Fibroblast of skin of back (primary cell): Measurements from ENCODE around the gene ITPR2.
"Not testable (repeated sequence)": the region's sequence is repeated elsewhere in the genome, so short reads cannot be mapped to it uniquely, and the experiment has no call there.

Source experiments
- DNase-seq: peaks from one replicate; pipeline ENCODE4 v3.0.0-alpha.2; 2013

The ITPR2 gene

DNA sequence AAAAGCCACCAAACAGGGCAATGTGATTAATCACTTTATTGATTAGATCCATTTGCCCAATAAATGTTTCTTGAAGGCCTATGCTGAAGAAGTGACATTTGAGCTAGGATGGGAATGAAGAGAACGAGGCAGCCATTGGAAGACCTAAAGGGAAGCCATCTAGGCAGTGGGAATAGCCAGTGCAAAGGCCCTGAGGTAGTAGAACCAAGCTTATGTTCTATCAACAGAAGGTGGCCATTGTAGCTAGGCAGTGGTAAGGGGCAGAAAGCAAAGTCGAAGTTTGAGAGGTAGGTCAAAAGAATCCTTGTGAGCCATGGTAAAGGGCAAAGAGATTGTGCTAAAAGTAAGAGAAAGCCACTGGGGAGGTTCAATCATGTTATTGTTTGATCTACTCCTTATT, 173.1 kb downstream of the ITPR2 start:
- no peak for DNase-seq

DNA sequence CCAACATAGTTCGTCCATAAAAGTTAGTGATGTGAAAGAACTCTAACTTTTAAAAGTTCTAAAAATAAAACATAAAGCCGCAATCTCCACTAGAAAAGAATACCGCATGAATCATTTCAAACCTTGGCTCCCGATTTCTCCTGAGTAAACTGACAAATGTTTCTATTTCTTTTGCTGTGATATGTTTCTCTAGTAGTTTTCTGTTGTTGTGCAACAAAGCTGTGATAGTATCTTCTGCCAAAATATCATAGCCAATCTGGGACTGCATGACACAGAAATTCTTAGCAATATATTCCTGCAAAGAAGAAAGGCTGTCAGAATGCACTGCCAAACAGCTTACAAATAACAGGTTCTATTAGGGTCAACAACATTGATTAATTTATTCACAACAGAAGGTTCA, 174.0 kb downstream of the ITPR2 start:
- no peak for DNase-seq

DNA sequence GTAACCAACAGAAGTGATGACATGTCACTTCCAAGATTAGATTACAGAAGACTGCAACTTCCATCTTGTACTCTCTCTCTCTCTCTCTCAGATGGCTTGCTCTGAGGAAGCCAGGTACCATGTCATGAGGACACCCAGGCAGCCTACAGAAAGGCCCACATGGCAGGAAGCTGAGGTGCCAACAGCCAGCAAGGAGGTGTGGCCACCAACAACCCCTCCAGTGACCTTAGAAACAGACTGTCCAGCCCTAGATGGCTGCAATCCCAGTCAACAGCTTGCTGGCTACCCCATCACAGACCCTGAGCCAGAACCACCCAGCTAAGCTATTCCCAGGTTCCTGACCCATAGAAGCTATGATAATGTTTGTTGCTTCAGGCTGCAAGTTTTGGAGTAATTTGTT, 178.4 kb downstream of the ITPR2 start:
- DNase-seq: no peak

DNA sequence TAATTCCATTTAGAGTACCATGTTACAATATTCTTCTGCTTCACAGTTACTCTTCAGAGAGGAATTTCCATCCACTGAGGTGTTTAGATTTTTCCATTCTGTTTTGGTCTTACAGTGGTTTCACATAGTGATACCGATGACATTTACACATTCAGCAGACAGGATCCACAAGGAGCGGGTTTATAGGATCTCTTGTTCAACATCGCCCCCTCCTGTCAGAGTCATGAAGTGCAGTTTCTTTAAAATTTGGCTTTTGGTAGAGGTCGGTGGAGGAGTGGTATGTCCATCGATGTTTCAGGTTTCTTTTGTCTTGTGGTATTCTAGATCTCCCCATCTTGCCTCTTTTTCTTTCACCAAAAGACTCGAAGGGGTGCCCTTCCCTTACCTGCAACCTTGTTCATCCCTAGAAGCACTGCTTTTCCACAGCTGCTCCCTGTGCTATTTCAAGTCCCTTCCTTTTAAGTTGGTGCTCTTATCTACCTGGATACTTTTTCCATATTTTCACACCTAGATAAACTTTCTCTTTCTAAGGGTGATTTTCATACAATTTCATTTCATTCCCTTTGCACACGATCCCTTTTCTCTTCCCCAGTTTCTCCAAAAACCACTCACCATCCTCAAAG, 181.3 kb downstream of the ITPR2 start:
- peak; percentile 77 for DNase-seq

DNA sequence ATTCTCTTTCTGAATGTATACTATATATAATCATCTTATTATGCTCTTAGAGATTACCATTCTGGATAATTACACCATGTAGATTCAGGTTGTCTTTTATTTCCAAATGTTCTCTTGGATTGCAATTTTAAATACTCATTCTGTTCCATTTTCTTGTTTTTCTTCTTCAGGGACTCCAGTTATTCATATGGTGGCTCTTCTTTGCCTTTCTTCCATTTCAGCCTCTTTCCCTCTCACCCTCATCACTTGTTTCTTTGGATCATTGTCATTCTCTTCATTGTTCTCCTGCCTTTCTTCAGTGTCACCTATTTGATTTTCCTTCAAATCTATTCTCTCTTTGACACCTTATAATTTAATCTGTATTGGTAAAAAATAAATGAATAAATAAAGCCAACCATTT, 182.0 kb downstream of the ITPR2 start:
- DNase-seq: no peak

DNA sequence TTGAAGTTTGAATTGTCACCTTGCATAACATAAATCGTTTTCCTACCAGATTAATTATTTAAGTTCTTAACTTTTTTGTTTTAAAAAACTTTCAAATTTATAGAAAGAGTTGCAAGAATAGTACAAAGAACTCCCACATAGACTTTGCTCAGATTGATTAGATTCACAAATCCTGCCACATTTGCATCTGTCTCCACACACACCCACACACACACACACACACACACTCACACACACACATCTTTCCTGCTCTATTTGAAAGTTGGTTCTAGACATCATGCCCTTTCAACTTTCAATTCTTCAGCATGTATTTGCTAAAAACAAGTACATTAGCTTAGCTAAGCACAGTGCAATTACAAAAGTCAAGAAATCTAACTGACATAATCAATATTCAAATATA, 184.0 kb downstream of the ITPR2 start:
- no peak for DNase-seq

DNA sequence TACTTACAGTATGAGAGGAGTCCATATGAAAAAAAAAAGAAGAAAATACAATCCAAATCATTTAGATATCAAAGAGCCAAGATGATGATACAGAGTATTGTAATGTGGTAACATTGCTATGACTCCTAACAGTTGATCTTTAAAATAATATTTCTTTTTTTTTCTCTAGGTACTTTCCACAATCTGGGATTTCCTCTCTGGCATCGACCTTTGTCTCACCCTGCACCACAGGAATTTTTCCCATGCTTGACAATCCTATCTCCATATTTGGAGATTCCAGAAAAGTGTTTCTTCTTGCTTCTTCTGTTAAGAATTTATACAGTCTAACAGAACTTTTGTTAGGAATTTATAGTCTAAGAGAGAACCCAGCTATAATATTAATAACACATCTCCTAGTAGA, 184.4 kb downstream of the ITPR2 start:
- peak; percentile 97 for DNase-seq

DNA sequence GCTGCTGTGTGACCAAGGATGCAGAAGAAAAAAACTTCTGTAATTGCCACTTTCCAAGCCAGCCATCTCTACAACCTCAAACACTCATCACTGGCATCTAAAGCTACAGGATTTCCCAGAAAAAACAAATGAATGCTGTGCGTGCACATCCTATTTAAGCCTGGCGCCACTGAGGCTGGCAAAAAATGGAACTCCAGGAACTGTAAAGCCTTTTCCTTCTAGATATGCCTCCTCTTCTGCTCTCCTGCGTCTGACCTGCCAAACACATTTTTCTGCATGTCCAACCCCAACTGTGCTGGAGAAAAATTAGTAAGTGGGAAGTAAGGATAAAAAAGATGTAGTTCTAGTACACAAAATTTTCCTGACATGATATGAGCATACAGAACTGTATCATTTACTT, 184.9 kb downstream of the ITPR2 start:
- no peak for DNase-seq

DNA sequence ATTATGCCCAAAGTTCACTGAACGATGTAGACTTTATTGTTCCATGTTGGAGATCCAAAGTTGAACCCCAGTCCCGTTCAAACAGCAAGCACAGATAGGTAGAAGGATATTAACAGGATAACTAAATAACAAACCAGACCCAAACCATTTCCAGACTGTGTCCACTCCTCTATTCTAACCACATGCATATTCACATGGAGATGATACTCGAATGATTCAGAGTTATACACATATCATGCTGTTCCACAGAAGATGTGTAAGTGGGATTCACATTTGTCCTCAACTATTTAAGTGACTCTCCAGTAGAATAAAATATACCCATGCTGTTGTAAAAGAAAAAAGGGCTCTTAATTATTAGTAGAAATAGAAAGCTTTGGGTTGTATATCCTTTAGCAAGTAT, 185.9 kb downstream of the ITPR2 start:
- peak; percentile 54 for DNase-seq

DNA sequence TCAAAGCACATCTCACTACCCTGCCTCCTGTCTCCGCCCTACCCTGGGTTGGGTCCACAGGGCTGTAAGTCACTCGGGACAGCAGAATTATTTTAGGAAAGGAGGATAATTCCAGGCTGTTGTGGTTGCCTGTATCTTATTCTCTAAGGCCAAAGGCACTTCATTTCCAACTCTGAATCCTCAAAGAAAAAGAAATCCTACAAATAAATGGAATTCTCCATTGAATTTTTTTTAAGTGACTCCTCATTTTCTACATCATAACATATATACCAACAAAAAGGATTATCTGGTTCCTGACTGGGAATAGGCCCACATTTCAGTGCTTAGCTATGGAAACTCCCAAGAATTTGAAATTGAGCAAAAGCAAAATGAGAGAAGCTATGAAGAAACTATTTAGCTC, 186.4 kb downstream of the ITPR2 start:
- DNase-seq: peak; percentile 77

DNA sequence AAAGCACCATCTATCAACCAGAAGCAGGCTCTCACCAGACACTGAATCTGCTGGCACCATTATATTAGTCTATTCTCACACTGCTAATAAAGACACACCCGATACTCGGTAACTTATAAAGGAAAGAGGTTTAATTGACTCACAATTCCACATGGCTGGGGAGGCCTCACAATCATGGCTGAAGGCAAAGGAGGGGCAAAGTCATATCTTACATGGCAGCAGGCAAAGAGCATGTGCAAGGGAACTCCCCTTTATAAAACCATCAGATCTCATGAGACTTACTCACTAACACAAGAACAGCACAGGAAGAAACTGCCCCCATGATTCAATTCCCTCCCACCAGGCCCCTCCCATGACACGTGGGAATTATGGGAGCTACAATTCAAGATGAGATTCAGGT, 188.6 kb downstream of the ITPR2 start:
- not testable (repeated sequence) for DNase-seq

DNA sequence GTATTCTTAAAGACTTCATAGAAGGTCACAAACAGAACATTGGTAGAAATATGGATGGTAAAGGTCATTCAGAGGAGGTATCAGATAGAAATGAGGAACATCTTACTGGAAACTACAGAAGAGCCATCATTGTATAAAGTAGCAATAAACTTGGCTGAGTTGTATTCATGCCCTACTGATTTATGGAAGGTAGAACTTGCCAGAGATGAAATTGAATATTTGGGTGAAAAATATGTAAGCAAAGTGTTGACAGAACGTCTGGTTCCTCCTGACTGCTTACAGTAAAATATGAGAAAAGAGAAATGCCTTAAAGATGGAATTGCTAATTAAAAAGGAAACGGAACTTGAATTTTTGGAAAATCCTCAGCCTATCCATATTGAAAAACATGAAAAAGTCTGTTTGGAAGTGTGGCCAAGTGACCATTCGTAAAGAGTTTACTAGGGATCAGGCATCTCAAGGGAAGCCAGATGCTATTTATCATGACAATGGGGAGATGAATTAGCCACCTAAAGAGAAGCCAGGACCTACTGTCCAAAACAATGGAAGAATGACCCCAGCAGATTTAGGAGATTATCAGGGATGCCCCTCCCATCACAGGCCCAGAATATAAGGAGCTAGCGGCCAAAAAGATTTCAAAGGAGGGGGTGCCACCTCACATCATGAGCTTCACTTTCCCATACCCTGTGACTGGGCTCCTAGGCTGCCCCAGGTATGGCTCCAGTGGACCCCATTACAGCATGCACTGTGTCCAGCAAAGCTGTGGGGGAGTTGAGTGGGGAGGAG, 189.3 kb downstream of the ITPR2 start:
- no peak for DNase-seq

DNA sequence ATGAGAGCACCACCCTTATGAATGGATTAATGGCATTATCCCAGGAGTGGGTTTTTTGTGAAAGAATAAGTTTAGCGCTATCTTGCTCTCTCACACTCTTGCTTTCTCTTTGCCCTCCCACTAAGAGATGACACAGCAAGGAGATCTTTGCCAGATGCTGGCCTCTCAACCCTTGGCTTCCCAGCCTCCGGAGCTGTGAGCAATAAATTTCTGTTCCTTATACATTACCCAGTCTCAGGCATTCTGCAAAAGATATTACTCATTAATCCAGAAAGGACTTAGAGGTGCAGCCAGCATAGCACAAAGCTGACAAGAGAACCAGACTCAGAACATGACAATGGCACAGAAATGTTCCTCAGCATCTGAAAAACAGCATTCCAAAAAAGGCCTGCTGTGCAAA, 190.6 kb downstream of the ITPR2 start:
- DNase-seq: peak; percentile 73

DNA sequence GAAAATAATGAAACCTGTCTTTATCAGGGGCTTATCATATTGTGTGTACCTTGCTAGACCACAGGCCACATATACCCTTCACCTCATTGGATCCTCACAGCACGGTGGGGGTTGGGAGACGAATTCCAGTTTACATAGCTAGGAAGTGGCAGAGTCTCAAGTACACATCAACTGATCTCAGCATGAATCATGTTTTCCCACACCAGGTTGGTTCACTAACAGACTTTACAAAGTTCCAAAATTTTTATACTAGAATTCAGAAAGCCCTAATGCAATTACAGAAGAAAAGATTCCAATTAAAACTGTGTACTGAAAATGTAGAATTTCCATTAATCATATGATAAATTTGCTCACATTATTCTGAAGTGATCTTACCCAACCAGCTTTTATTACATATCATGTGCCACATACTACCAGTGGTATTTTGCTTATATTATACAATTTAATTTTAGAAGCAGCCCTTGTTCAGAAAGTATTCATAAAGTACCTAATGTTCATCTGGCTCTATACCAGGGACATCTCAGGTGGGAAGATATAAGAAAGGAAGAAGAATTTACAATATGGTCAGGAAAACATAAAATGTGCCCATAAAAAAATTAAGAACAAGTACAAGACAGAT, 196.2 kb downstream of the ITPR2 start:
- peak; percentile 58 for DNase-seq

DNA sequence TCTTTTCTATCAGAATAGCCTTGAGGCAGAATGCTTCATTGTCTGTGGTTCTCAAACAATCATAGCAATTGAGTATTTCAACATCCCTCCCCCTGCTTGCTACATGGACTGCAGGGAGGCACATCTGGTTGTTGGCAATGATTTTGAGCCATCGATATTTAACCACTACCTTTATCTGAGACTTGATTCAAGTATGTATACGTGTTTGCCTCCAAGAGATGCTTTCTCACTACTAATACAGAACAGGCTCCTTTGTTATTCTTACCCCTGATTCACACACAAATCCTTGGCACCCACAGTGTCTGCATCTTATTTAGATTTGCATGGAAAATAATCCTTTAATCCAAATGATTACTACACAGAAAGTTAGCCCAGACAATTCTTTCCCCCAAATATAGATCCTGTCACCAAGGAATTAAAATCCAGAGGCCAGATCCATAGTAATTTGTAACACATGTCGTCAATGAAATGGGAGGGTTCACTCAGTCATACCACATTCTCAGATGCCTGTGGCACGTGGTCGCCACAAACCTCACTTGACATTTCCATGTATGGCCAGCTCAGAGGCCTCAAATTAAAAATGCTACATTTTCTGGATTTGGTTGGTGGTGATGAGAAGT, 199.3 kb downstream of the ITPR2 start:
- peak; percentile 77 for DNase-seq

DNA sequence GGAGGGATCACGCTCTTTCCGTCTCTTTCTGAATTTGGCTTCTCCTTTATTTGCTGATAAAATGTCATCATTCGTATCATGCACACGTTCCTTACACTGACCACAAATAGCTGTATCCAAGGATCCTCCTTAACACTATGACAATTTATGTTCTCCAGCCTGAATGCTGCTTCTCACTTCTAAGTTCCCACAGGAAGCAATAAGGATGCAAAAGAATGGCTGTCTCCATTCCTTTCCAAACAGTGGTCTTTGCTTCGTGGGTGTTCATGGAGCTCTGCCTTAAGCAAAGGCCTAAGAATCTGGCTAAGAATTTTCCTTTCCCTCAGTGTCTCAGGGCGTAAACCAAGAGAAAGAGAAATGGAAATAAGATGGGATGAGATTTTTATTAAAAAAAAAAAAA, 200.2 kb downstream of the ITPR2 start:
- peak; percentile 27 for DNase-seq

DNA sequence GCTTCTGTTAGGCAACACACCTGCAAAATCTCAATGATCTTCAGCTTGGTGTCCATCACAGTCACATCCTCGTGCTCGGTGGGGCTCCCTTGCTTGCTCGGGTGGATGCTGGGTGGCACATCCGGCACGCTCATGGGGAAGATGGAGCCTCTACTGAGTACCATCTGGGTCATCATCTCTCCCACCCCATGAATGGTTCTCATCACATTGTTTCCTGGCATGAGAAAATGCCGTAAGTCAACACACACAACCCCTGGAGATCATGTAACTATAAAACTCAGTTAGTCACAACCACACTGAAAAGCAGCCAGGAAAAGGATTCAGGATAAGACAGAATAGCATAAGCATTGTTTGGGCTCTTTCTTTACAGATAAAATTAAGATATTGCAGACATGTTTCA, 201.1 kb downstream of the ITPR2 start:
- peak; percentile 68 for DNase-seq

DNA sequence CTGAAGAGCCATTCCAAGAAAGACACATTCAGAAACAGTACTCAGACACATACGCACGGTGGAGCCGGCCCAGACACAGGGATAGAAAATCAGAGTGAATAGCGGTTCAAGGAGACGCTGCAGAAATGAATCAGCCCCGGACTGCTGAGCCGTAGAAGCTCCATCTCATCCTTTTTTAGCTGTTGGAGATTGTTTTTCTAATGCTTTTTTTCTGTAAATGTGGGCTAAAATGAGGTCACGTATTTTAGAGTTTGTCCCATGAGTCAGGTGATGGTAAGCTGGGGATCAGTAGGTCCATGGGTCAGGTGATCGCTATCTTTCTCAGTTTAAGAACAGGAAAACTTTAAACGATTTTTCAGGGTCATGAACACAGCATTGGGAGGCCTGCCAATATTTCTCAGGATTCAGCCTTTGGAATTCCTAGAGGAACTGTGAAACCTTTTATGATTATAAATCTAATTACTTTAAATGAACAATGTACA, 202.4 kb downstream of the ITPR2 start:
- DNase-seq: peak; percentile 82

DNA sequence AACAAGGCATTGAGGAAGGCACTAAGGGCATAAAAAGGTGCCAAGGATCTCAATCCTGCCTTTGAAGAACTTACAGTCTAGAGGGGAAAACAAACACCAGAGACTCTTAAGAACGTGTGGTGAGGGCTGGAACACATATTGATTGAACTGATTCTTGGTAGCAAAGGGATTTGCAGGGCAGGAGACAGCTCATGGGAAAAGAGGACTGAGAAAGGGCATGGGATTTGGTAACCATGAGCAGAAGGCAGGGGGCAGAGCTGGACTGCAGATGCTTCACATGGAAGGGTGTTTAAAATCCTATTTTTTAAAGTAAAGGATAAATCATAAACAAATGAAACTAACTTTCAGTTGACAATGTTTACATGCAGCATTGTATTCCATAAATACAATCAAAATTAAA, 203.1 kb downstream of the ITPR2 start:
- peak; percentile 33 for DNase-seq

DNA sequence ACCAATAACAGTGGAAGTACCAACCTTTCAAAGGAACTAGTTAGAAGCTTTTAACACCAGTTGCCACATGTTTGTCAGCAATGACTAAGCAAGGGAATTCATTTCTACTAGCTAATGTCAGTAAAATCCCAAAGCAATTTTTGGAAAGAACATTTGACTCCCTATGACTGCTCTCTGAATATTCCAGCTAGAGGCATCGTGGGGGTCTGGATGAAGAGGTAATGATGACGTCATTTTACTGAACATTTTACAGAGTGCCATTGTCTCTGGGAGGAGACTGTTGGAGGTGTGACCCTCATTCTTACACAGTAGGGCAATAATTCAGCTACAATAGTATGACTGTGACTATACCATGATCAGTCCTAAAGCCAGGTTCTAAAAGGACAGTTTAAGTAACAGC, 204.8 kb downstream of the ITPR2 start:
- DNase-seq: peak; percentile 16

DNA sequence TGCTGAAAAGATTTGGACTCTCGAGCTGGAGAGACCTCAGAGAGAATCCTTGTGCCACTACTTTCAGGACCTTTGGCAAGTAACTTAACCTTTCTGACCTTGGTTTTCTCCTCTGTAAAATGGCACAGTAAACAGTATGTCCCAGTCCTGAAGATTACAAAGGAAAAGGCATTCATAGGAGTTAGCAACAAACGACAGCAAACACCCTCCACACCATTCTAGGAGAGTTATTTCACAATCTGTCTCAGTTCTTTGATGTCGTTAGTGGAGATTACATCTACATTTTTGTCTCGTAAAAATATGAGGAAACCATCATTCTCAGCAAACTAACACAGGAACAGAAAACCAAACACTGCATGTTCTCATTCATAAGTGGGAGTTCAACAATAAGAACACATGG, 205.7 kb downstream of the ITPR2 start:
- DNase-seq: no peak

DNA sequence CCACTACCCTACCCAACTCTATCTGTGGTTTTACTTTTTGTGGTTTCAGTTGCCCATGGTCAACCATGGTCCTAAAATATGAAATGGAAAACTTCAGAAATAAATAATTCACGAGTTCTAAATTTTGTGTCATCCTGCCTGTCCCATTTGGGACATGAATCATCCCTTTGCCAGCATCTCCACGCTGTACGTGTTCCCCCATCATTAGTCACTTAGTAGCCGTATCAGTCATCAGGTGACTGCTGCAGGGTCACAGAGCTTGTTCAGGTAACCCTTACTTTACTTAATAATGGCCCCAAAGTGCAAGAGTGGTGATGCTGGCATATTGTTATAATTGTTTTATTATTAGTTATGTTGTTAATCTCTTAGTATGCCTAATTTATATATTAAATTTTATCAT, 209.9 kb downstream of the ITPR2 start:
- DNase-seq: no peak

DNA sequence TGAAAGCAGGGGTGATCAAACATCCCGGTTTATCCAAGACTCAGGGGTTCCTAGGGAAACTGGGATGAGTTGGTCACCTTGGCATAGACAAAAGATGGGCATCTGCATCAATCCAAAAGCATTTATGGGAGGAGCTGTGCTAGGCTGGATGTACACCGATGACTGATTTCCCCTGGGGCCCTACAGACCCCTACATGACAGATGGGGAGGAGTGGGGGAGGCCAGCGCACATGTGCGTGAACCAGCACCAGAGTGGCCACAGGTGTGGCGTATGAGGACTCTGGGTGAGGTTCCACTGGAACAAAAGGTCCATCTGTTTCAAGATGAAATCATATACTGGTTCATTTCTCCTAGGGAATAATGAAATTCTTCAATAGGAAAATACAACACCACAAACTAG, 210.4 kb downstream of the ITPR2 start:
- DNase-seq: no peak

DNA sequence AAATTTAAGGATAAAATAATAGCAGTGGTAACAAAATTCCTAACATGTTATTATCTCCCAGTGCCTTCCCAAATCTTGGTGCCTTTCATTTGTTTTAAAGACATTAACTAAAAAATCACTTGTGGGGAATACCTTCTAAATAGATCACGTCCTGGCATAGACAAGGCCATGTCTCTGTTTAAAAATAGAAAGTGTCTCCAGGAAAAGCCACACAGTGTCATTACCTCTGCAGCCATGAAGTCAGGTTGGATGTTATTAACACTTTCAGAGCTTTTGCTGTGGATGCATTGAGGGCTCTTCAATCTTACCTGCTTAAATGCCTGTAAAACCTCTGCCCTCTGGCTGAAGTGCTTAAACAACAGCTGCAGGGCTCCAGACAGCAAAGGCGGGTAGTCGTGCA, 211.1 kb downstream of the ITPR2 start:
- no peak for DNase-seq
